Tibial artery (tissue), 4 donors: ENCODE measurements around the gene ZNF564.

ENCODE experiments used
- DNase-seq, 2 donors: peaks; one replicate each; pipeline ENCODE4 v3.0.0-alpha.2; 2019
- H3K27ac ChIP-seq, 2 donors: fragments of 200-600 bp; sonication (generic) in 1 of 2; 1 replicate in 1 of 2; 2 replicates in 1 of 2; pipeline ENCODE4 v1.5.1; 2018 to 2019; ENCODE audit warnings: mild to moderate bottlenecking in 1 of 2
- H3K27me3 ChIP-seq, 2 donors: fragments of 200-600 bp; sonication (generic) in 1 of 2; one replicate each; pipeline versions ENCODE4 v1.5.1 to v1.6.0; 2016 to 2019
- H3K36me3 ChIP-seq, 3 donors: fragments of 200-600 bp; sonication (generic) in 2 of 3; one replicate each; pipeline ENCODE4 v1.5.1; 2016 to 2019; ENCODE audit warnings: mild to moderate bottlenecking in 2 of 3
- H3K4me1 ChIP-seq, 4 donors: fragments of 200-600 bp; sonication (generic) in 2 of 4; 1 replicate in 3 of 4; 2 replicates in 1 of 4; pipeline ENCODE4 v1.5.1; 2016 to 2019
- H3K4me3 ChIP-seq, 2 donors: fragments of 200-600 bp; sonication (generic) in 1 of 2; 1 replicate in 1 of 2; 2 replicates in 1 of 2; pipeline ENCODE4 v1.5.1; 2018 to 2019; ENCODE audit warnings: mild to moderate bottlenecking in 2 of 2
- H3K9me3 ChIP-seq, 3 donors: fragments of 200-600 bp; sonication (generic) in 1 of 3; one replicate each; pipeline ENCODE4 v1.5.1; 2016 to 2019
- intact Hi-C: fragments of 100-400 bp; cut with DNase I; formaldehyde crosslinking; loops from one replicate; pipeline ENCODE4 v1.15.0; 2023; ENCODE audit warnings: low total_unique reads
- TF ChIP-seq, protein P1 (sequence below), 2 experiments: fragments of 200-600 bp in 1 of 2; fragments of 450-650 bp in 1 of 2; IDR thresholded peaks; one replicate each; pipeline ENCODE4 v1.5.1; 2017 to 2019; ENCODE audit warnings: antibody characterized with exemption in 2 of 2, mild to moderate bottlenecking in 1 of 2, moderate library complexity in 1 of 2

ZNF564 gene

DNA sequence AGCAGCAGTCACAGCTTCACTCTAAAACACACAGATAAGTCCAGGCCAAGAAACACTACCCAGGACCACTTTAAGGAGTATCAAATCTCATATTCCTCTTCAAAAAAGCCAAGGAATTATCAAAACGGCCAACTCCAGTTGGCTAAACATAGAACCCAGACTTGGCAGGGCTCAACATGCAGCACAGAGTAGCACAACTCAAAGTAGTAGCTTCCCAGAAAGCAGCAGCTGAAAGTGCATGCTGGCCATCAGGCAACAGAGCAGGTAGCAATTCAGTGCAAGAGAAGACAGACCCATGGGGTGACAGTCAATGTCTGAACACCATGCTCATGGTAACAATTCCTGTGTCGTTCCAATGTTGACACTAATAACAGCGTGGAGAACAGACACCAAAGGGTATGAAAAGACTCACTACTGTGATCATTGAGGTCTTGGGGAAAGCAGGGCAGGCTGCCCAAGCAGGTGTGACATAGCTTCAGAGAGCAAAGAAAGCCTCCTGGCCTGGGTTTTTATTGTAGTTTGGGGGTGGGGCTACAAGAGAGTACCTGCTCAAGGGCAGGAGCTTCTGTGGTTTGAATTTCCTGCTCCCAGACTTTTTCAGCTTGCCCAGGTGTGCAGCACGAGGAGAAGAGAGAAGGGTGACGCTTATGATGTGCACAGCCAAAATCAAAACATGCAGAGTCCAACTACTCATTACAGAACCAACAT is 72.9 kb downstream of the ZNF564 start:
- Histone ChIP-seq H3K9me3 (no peaks in the 10 kb centered on the region), H3K4me1 (peaks cover 0 to 9% (median 4%) of the 10 kb centered on the region in 4 donors), H3K27ac (no peak overlapping the region), H3K4me3 (no peak overlapping the region), H3K27me3 (no peaks in the 10 kb centered on the region), H3K36me3 (no peaks in the 10 kb centered on the region)
- TF ChIP-seq, protein P1, sequence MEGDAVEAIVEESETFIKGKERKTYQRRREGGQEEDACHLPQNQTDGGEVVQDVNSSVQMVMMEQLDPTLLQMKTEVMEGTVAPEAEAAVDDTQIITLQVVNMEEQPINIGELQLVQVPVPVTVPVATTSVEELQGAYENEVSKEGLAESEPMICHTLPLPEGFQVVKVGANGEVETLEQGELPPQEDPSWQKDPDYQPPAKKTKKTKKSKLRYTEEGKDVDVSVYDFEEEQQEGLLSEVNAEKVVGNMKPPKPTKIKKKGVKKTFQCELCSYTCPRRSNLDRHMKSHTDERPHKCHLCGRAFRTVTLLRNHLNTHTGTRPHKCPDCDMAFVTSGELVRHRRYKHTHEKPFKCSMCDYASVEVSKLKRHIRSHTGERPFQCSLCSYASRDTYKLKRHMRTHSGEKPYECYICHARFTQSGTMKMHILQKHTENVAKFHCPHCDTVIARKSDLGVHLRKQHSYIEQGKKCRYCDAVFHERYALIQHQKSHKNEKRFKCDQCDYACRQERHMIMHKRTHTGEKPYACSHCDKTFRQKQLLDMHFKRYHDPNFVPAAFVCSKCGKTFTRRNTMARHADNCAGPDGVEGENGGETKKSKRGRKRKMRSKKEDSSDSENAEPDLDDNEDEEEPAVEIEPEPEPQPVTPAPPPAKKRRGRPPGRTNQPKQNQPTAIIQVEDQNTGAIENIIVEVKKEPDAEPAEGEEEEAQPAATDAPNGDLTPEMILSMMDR (IDR thresholded peaks at IDR 0.05): no peak
- no peak for DNase-seq
- intact Hi-C loops: no loop called here
